H9 (cell line): ENCODE results near the gene IVNS1ABP. TPM values are rescaled to one million over a fixed set of nuclear protein-coding genes. Genes with fewer than 3 reads are reported as not detected.

Source experiments
- DNase-seq: peaks from one replicate; pipeline ENCODE4 v3.0.0-alpha.2; 2017
- H2AFZ ChIP-seq: one replicate; pipeline ENCODE4 v1.6.1; 2013; ENCODE audit warnings: mild to moderate bottlenecking, low read length, control low read depth, moderate library complexity
- H2AK5ac ChIP-seq: 2 replicates; pipeline ENCODE4 v1.6.1; 2013; ENCODE audit warnings: low read length, control low read depth, mixed read lengths; ENCODE audit not compliant: insufficient read length
- H2BK120ac ChIP-seq: one replicate; pipeline ENCODE4 v1.6.1; 2013; ENCODE audit warnings: low read depth, mild to moderate bottlenecking, low read length, control low read depth, inconsistent platforms; ENCODE audit not compliant: poor library complexity, severe bottlenecking
- H2BK12ac ChIP-seq: 2 replicates; pipeline ENCODE4 v1.6.1; 2013; ENCODE audit warnings: low read length, control low read depth, mixed read lengths, low read depth; ENCODE audit not compliant: insufficient read length
- H2BK15ac ChIP-seq: 2 replicates; pipeline ENCODE4 v1.6.1; 2013; ENCODE audit warnings: low read depth, low read length, control low read depth
- H2BK20ac ChIP-seq: one replicate; pipeline ENCODE4 v1.6.1; 2013; ENCODE audit warnings: low read depth, mild to moderate bottlenecking, low read length, control low read depth, inconsistent platforms; ENCODE audit not compliant: poor library complexity, severe bottlenecking
- H2BK5ac ChIP-seq: 2 replicates; pipeline ENCODE4 v1.6.1; 2013; ENCODE audit warnings: low read length, control low read depth, mixed read lengths; ENCODE audit not compliant: insufficient read length
- H3K14ac ChIP-seq: 2 replicates; pipeline ENCODE4 v1.6.1; 2013; ENCODE audit warnings: low read length, control low read depth; ENCODE audit not compliant: insufficient read depth
- H3K18ac ChIP-seq: 2 replicates; pipeline ENCODE4 v1.6.1; 2013; ENCODE audit warnings: low read depth, mild to moderate bottlenecking, mixed read lengths, low read length, control low read depth; ENCODE audit not compliant: insufficient read length
- H3K23ac ChIP-seq: 2 replicates; pipeline ENCODE4 v1.6.1; 2013; ENCODE audit warnings: low read length, control low read depth, mixed read lengths, low read depth; ENCODE audit not compliant: insufficient read length
- H3K23me2 ChIP-seq: 2 replicates; pipeline ENCODE4 v1.6.1; 2013; ENCODE audit warnings: low read depth, mild to moderate bottlenecking, mixed read lengths, low read length, control low read depth; ENCODE audit not compliant: insufficient read length, poor library complexity, severe bottlenecking
- H3K27ac ChIP-seq: 2 replicates; pipeline ENCODE4 v1.5.1; 2013; ENCODE audit warnings: low read length, control low read depth, mixed read lengths, low read depth; ENCODE audit not compliant: insufficient read length
- H3K27me3 ChIP-seq: 2 replicates; pipeline ENCODE4 v1.6.1; 2013; ENCODE audit warnings: low read length, control low read depth, inconsistent platforms; ENCODE audit not compliant: insufficient read depth
- H3K4ac ChIP-seq: 2 replicates; pipeline ENCODE4 v1.6.1; 2013; ENCODE audit warnings: low read depth, mild to moderate bottlenecking, control low read depth, inconsistent platforms, low read length, moderate library complexity
- H3K4me1 ChIP-seq: 2 replicates; pipeline ENCODE4 v1.6.1; 2013; ENCODE audit warnings: low read length, control low read depth, inconsistent platforms; ENCODE audit not compliant: insufficient read depth
- H3K4me2 ChIP-seq: 2 replicates; pipeline ENCODE4 v1.6.1; 2013; ENCODE audit warnings: low read length, control low read depth, mixed read lengths; ENCODE audit not compliant: insufficient read length, insufficient read depth
- H3K56ac ChIP-seq: 2 replicates; pipeline ENCODE4 v1.6.1; 2013; ENCODE audit warnings: low read depth, mild to moderate bottlenecking, mixed read lengths, low read length, control low read depth; ENCODE audit not compliant: insufficient read length
- H3K79me1 ChIP-seq: 2 replicates; pipeline ENCODE4 v1.6.1; 2013; ENCODE audit warnings: low read depth, mild to moderate bottlenecking, moderate library complexity, low read length, control low read depth, inconsistent platforms; ENCODE audit not compliant: insufficient read depth, poor library complexity, severe bottlenecking
- H3K79me2 ChIP-seq: 2 replicates; pipeline ENCODE4 v1.6.1; 2013; ENCODE audit warnings: low read length, control low read depth, inconsistent platforms; ENCODE audit not compliant: insufficient read depth
- H3K9ac ChIP-seq: 2 replicates; pipeline ENCODE4 v1.6.1; 2013; ENCODE audit warnings: low read length, control low read depth, mixed read lengths; ENCODE audit not compliant: insufficient read length; ENCODE audit errors: extremely low read depth
- H3K9me3 ChIP-seq: one replicate; pipeline ENCODE4 v1.6.1; 2013; ENCODE audit warnings: low read depth, low read length, inconsistent platforms; ENCODE audit not compliant: control insufficient read depth
- H3T11ph ChIP-seq: one replicate; pipeline ENCODE4 v1.6.1; 2013; ENCODE audit warnings: mild to moderate bottlenecking, low read length, control low read depth, inconsistent platforms
- H4K20me1 ChIP-seq: one replicate; pipeline ENCODE4 v1.6.1; 2013; ENCODE audit not compliant: control insufficient read depth, insufficient read length, insufficient read depth
- H4K5ac ChIP-seq: 2 replicates; pipeline ENCODE4 v1.6.1; 2013; ENCODE audit warnings: low read depth, mild to moderate bottlenecking, mixed read lengths, low read length, control low read depth; ENCODE audit not compliant: insufficient read length
- H4K8ac ChIP-seq: replicated peaks from 2 replicates; pipeline ENCODE4 v1.6.1; 2013; ENCODE audit warnings: low read length, control low read depth, mixed read lengths, low read depth; ENCODE audit not compliant: insufficient read length
- H4K91ac ChIP-seq: 2 replicates; pipeline ENCODE4 v1.6.1; 2013; ENCODE audit warnings: low read depth, mild to moderate bottlenecking, moderate library complexity, mixed read lengths, low read length, control low read depth; ENCODE audit not compliant: insufficient read length
- H3K27ac Mint-ChIP-seq, 3 experiments: 2 replicates in 2 of 3; 3 replicates in 1 of 3; pipeline ENCODE4 v1.8.0; 2020 to 2021; ENCODE audit warnings: mixed read lengths in 3 of 3, mild to moderate bottlenecking in 1 of 3, moderate library complexity in 1 of 3
- H3K27me3 Mint-ChIP-seq: 2 replicates; pipeline ENCODE4 v1.8.0; 2021; ENCODE audit warnings: low read depth, mild to moderate bottlenecking, moderate library complexity, mixed read lengths
- H3K36me3 Mint-ChIP-seq, 3 experiments: 2 replicates in 2 of 3; 3 replicates in 1 of 3; pipeline ENCODE4 v1.8.0; 2020 to 2021; ENCODE audit warnings: low read depth in 3 of 3, mixed read lengths in 3 of 3; ENCODE audit not compliant: insufficient read depth in 1 of 3
- H3K4me1 Mint-ChIP-seq, 2 experiments: 2 replicates each; pipeline ENCODE4 v1.8.0; 2020; ENCODE audit warnings: mixed read lengths in 2 of 2
- H3K4me3 Mint-ChIP-seq, 2 experiments: 2 replicates in 1 of 2; 3 replicates in 1 of 2; pipeline ENCODE4 v1.8.0; 2020 to 2021; ENCODE audit warnings: mild to moderate bottlenecking in 2 of 2, mixed read lengths in 2 of 2, moderate library complexity in 1 of 2
- H3K9me3 Mint-ChIP-seq, 2 experiments: 2 replicates in 1 of 2; 3 replicates in 1 of 2; pipeline ENCODE4 v1.8.0; 2020; ENCODE audit warnings: mild to moderate bottlenecking in 2 of 2, mixed read lengths in 2 of 2, moderate library complexity in 1 of 2
- WGBS: extraction: QIAGEN DNeasy Blood & Tissue Kit; methylation state at CpG from one replicate; pipeline ENCODE4 v1.1.7; 2013; ENCODE audit warnings: missing lambda C conversion rate, low lambda C conversion rate, mixed read lengths; ENCODE audit not compliant: insufficient read length; ENCODE audit errors: extremely low coverage; 5-methylcytosine and 5-hydroxymethylcytosine counted together
- total RNA-seq: library from RNA; stranded (reverse); gene quantifications from 2 replicates; pipeline ENCODE4 v1.2.1, GENCODE V29; 2021
- TF ChIP-seq, protein P1 (sequence below): fragments of 200-600 bp; sonication (generic); conservative IDR thresholded peaks from 3 replicates; pipeline ENCODE4 v1.8.0; 2021; ENCODE audit warnings: antibody characterized with exemption, mild to moderate bottlenecking

Gene IVNS1ABP
- total RNA-seq, 1 experiment from 2014 or later, result 110 TPM

DNA sequence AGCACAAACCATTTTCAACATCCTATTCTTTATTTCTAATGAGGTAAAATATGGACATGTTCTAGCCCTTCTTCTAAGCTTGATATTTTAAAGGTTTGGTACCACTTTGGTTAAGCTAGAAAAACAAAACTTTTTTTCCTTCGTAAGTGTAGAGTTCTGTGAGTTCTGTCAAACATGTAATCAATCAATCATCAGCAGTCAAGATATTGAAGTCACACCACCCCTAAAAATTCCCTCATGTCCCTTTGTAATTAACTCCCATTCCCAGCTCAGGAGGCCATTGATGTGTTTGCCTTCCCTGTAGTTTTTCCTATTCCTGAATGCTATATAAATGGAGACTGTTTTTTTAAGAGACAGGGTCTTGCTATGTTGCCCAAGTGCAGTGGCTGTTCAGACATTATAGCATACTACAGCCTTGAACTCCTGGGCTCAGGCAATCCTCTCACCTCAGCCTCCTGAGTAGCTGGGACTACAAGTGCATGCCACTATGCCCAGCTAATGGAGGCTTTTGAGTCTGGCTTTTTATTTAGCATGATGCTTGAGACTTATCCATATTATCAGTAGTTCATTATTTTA, 23.0 kb downstream of the IVNS1ABP start:
- H3K27ac Mint-ChIP-seq, result peak overlapping the region in 1 of 3 experiments; percentile 85; a peak in 1 of 7 replicates
- no CpG with 5 or more reads among the region's 1 CpG for WGBS

More for the DNA sequence above, 23.0 kb downstream of the IVNS1ABP start:
- Histone ChIP-seq H2BK20ac (no peak overlapping the region), H2BK120ac (no peak overlapping the region), H3K79me2 (no peaks in the 10 kb centered on the region), H3K56ac (no peak overlapping the region), H2BK12ac (no peak overlapping the region), H4K8ac (no peak overlapping the region), H3K79me1 (no peaks in the 10 kb centered on the region), H3T11ph (no peak overlapping the region), H2AFZ (no peak overlapping the region), H2BK5ac (no peak overlapping the region), H4K5ac (no peak overlapping the region), H2BK15ac (no peak overlapping the region), H3K23me2 (no peaks in the 10 kb centered on the region), H3K23ac (no peak overlapping the region), H3K4me1 (no peaks in the 10 kb centered on the region), H4K91ac (no peak overlapping the region), H3K27ac (no peak overlapping the region), H3K14ac (no peak overlapping the region), H3K18ac (no peak overlapping the region), H4K20me1 (no peaks in the 10 kb centered on the region), H3K9me3 (no peaks in the 10 kb centered on the region), H3K4me2 (no peak overlapping the region), H2AK5ac (no peak overlapping the region), H3K4ac (no peak overlapping the region), H3K27me3 (no peaks in the 10 kb centered on the region), H3K9ac (no peak overlapping the region)
- peaks cover 19 to 52% (median 25%) of the 10 kb centered on the region in 3 experiments; a peak in 6 of 7 replicates for H3K36me3 Mint-ChIP-seq
- no peaks in the 10 kb centered on the region; a peak in 1 of 5 replicates for H3K9me3 Mint-ChIP-seq
- H3K27me3 Mint-ChIP-seq, result no peaks in the 10 kb centered on the region
- no peak for DNase-seq
- TF ChIP-seq, protein P1, sequence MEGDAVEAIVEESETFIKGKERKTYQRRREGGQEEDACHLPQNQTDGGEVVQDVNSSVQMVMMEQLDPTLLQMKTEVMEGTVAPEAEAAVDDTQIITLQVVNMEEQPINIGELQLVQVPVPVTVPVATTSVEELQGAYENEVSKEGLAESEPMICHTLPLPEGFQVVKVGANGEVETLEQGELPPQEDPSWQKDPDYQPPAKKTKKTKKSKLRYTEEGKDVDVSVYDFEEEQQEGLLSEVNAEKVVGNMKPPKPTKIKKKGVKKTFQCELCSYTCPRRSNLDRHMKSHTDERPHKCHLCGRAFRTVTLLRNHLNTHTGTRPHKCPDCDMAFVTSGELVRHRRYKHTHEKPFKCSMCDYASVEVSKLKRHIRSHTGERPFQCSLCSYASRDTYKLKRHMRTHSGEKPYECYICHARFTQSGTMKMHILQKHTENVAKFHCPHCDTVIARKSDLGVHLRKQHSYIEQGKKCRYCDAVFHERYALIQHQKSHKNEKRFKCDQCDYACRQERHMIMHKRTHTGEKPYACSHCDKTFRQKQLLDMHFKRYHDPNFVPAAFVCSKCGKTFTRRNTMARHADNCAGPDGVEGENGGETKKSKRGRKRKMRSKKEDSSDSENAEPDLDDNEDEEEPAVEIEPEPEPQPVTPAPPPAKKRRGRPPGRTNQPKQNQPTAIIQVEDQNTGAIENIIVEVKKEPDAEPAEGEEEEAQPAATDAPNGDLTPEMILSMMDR, result no peak
- H3K4me1 Mint-ChIP-seq, result no peaks in the 10 kb centered on the region
- no peak overlapping the region for H3K4me3 Mint-ChIP-seq
